Endothelial cell of umbilical vein (primary cell): ENCODE measurements around the gene ANXA9. TPM values are rescaled to one million over a fixed set of nuclear protein-coding genes. Genes with fewer than 3 reads are reported as not detected.

ENCODE experiments used
- BruUV-seq: library from RNA; stranded (reverse); fragments of 400-500 nt; replicated peaks from 2 replicates; lab custom pipeline; 2021; lab: Mats Ljungman, UMichigan
- CTCF ChIA-PET: fragments of 300-600, 350-600 bp; sonication (Branson Sonifier 250); formaldehyde crosslinking; loops from one replicate; lab custom pipeline; 2021; ENCODE audit warnings: antibody characterized with exemption, inconsistent platforms; lab: Charles Lee
- POLR2A ChIA-PET: fragments of 300-600, 350-600 bp; sonication (Branson Sonifier 250); formaldehyde crosslinking; loops from one replicate; lab custom pipeline; 2021; ENCODE audit warnings: antibody characterized with exemption, inconsistent platforms; lab: Charles Lee
- DNase-seq: peaks from one replicate; pipeline ENCODE4 v3.0.0-alpha.2; 2011; ENCODE audit warnings: low read depth, low spot score
- FAIRE-seq: peaks from 2 replicates; lab custom pipeline; 2011; peaks lifted over from hg19 to GRCh38; lab: Jason Lieb, UNC
- H2AFZ ChIP-seq: 2 replicates; pipeline ENCODE4 v1.6.0; 2012; ENCODE audit warnings: low read depth, low read length, control low read depth, inconsistent platforms
- H3K27ac ChIP-seq: 2 replicates; pipeline ENCODE4 v1.5.1; 2011; ENCODE audit warnings: low read depth, mild to moderate bottlenecking, control low read depth, low read length, moderate library complexity; ENCODE audit not compliant: insufficient read depth
- H3K27me3 ChIP-seq, 2 experiments: 2 replicates each; pipeline versions ENCODE4 v1.6.0 to v1.6.1; 2011; ENCODE audit warnings: low read length in 2 of 2, mixed read lengths in 1 of 2; ENCODE audit not compliant: control insufficient read depth in 2 of 2, insufficient read depth in 2 of 2
- H3K36me3 ChIP-seq, 2 experiments: 2 replicates in 1 of 2; 3 replicates in 1 of 2; pipeline ENCODE4 v1.5.1; 2011; ENCODE audit warnings: low read length in 2 of 2, mild to moderate bottlenecking in 1 of 2, moderate library complexity in 1 of 2; ENCODE audit not compliant: control insufficient read depth in 2 of 2, insufficient read depth in 2 of 2; ENCODE audit errors: extremely low read depth in 1 of 2
- H3K4me1 ChIP-seq: 3 replicates; pipeline ENCODE4 v1.5.1; 2011; ENCODE audit warnings: mild to moderate bottlenecking, low read length; ENCODE audit not compliant: control insufficient read depth, insufficient read depth; ENCODE audit errors: extremely low read depth
- H3K4me2 ChIP-seq: 2 replicates; pipeline ENCODE4 v1.6.1; 2011; ENCODE audit warnings: low read length, control low read depth, mixed read lengths; ENCODE audit not compliant: insufficient read depth
- H3K4me3 ChIP-seq, 3 experiments: fragments of 200-600 bp in 1 of 3; sonication (generic), shearing (Covaris generic) in 1 of 3; replicated peaks in 1 of 3; 2 replicates each; pipeline ENCODE4 v1.5.1; 2011 to 2016; ENCODE audit warnings: control low read depth in 3 of 3, low read length in 3 of 3, mild to moderate bottlenecking in 2 of 3, inconsistent platforms in 1 of 3, low read depth in 1 of 3, moderate library complexity in 1 of 3; ENCODE audit not compliant: insufficient read depth in 1 of 3
- H3K79me2 ChIP-seq: 2 replicates; pipeline ENCODE4 v1.6.0; 2012; ENCODE audit warnings: low read length, inconsistent platforms; ENCODE audit not compliant: control insufficient read depth, insufficient read depth
- H3K9ac ChIP-seq: replicated peaks from 2 replicates; pipeline ENCODE3; 2011; ENCODE audit warnings: low read length, control low read depth; ENCODE audit not compliant: insufficient read depth; ENCODE audit errors: extremely low read depth
- H3K9me1 ChIP-seq: replicated peaks from 3 replicates; pipeline ENCODE4 v1.6.0; 2011; ENCODE audit warnings: mild to moderate bottlenecking, low read length; ENCODE audit not compliant: control insufficient read depth, insufficient read depth; ENCODE audit errors: extremely low read depth
- H3K9me3 ChIP-seq: replicated peaks from 2 replicates; pipeline ENCODE4 v1.5.1; 2012; ENCODE audit warnings: low read length, inconsistent platforms; ENCODE audit not compliant: control insufficient read depth, insufficient read depth
- H4K20me1 ChIP-seq: replicated peaks from 2 replicates; pipeline ENCODE3; 2011; ENCODE audit warnings: mild to moderate bottlenecking, low read length; ENCODE audit not compliant: control insufficient read depth, insufficient read depth; ENCODE audit errors: extremely low read depth
- CTCF ChIP-seq, 2 donors: IDR thresholded peaks; 1 replicate in 1 of 2; 2 replicates in 1 of 2; pipeline ENCODE4 v1.5.1; 2011; ENCODE audit warnings: low read length in 2 of 2, mild to moderate bottlenecking in 2 of 2, moderate library complexity in 2 of 2, control low read depth in 1 of 2, inconsistent platforms in 1 of 2, low read depth in 1 of 2; ENCODE audit not compliant: insufficient read depth in 1 of 2; ENCODE audit errors: extremely low read depth in 1 of 2
- EZH2 ChIP-seq: IDR thresholded peaks from 2 replicates; pipeline ENCODE4 v1.6.1; 2012; ENCODE audit warnings: borderline replicate concordance, low read depth, mild to moderate bottlenecking, moderate library complexity, low read length, inconsistent platforms; ENCODE audit not compliant: severe bottlenecking
- FOS ChIP-seq: IDR thresholded peaks from 2 replicates; pipeline ENCODE4 v1.6.1; 2011; ENCODE audit warnings: mild to moderate bottlenecking, low read length, moderate library complexity, borderline replicate concordance; ENCODE audit not compliant: insufficient read depth
- GATA2 ChIP-seq: IDR thresholded peaks from 2 replicates; pipeline ENCODE4 v1.7.0; 2011; ENCODE audit warnings: low read depth, mild to moderate bottlenecking, moderate library complexity, mixed read lengths, low read length; ENCODE audit not compliant: insufficient read length, insufficient read depth
- JUN ChIP-seq: IDR thresholded peaks from 2 replicates; pipeline ENCODE4 v1.6.1; 2011; ENCODE audit warnings: borderline replicate concordance, low read depth; ENCODE audit not compliant: insufficient read length, insufficient read depth
- MAX ChIP-seq: IDR thresholded peaks from 2 replicates; pipeline ENCODE4 v1.6.1; 2011; ENCODE audit not compliant: insufficient read depth, insufficient read length
- MYC ChIP-seq: IDR thresholded peaks from one replicate; pipeline ENCODE4 v1.6.1; 2011; ENCODE audit warnings: mild to moderate bottlenecking, low read depth, low read length
- POLR2A ChIP-seq: IDR thresholded peaks from 2 replicates; pipeline ENCODE4 v1.6.1; 2012; ENCODE audit warnings: low read depth, mild to moderate bottlenecking, control low read depth, low read length
- POLR2AphosphoS5 ChIP-seq: IDR thresholded peaks from 2 replicates; pipeline ENCODE4 v1.6.1; 2012; ENCODE audit warnings: low read depth, mild to moderate bottlenecking, control low read depth, low read length, moderate library complexity; ENCODE audit not compliant: insufficient read depth
- dilution Hi-C: fragments of 300-500 bp; cut with MboI; formaldehyde crosslinking; loops from one replicate; pipeline ENCODE4 v1.15.0; 2019; ENCODE audit warnings: low sequenced_read_pairs; ENCODE audit not compliant: extremely low pct_ligation_motif_present
- intact Hi-C: fragments of 100-400 bp; cut with micrococcal nuclease; formaldehyde crosslinking; loops from one replicate; pipeline ENCODE4 v1.10.0; 2022
- polyA plus RNA-seq, 4 experiments: library from polyadenylated mRNA; depleted of rRNA in 3 of 4; stranded (reverse) in 3 of 4; unstranded in 1 of 4; fragments of >200 nt; gene quantifications; 2 replicates each; pipeline versions ENCODE4 v1.2.1 to v1.2.3, GENCODE V29; 2011 to 2012; ENCODE audit warnings: missing spikeins in 1 of 4
- total RNA-seq: library from RNA; stranded (reverse); gene quantifications from 2 replicates; pipeline ENCODE4 v1.2.3, GENCODE V29; 2021

ANXA9 gene
- total and polyA plus RNA-seq, 2 donors (not counting 3 experiments of a cell fraction or from before 2014, with no cell fraction given), result not detected

GRCh38 chr1:151001602-151002001 is 19.5 kb downstream of the ANXA9 start:
- POLR2A ChIA-PET, result interaction anchor here (0.5 kb wide), 1 partner anchor 725 kb away, joined by 5 read pairs; no protein-coding TSS in a partner anchor
- Histone ChIP-seq H4K20me1 (no peaks in the 10 kb centered on the region), H3K36me3 (peaks cover 0 to 11% of the 10 kb centered on the region in 2 experiments), H2AFZ (no peak overlapping the region), H3K79me2 (no peaks in the 10 kb centered on the region), H3K4me2 (no peak overlapping the region), H3K4me1 (peaks cover 22% of the 10 kb centered on the region), H3K4me3 (no peak overlapping the region), H3K9ac (no peak overlapping the region), H3K27ac (no peak overlapping the region), H3K9me1 (no peaks in the 10 kb centered on the region), H3K27me3 (no peaks in the 10 kb centered on the region), H3K9me3 (no peaks in the 10 kb centered on the region)
- dilution Hi-C loops, result no loop called here
- TF ChIP-seq GATA2, result no peak
- no peak for TF ChIP-seq JUN
- TF ChIP-seq CTCF (IDR thresholded peaks at IDR 0.05; ENCODE audit: extremely low read depth in 1 of 2, insufficient read depth in 1 of 2, low read depth in 1 of 2, low read length in 2 of 2), result no peak
- no peak for TF ChIP-seq POLR2AphosphoS5
- TF ChIP-seq EZH2, result no peak
- TF ChIP-seq POLR2A, result no peak
- no peak for TF ChIP-seq MAX
- no peak for TF ChIP-seq FOS
- TF ChIP-seq MYC, result no peak
- DNase-seq (no peak), FAIRE-seq (no peak)
- CTCF ChIA-PET, result interaction anchor here (1.2 to 12.3 kb wide), 2 partner anchors 10 to 20 kb away, joined by 4 to 278 read pairs; partner anchors contain the start of genes ANXA9 and CERS2
- intact Hi-C loops, result no loop called here
- no TSS peak for BruUV-seq
